Measurements from ENCODE around the gene GALE.
"Not testable (repeated sequence)": the region's sequence is repeated elsewhere in the genome, so short reads cannot be mapped to it uniquely, and the experiment has no call there.

The GALE gene

GRCh38 chr1:23791516-23792047, 9.0 kb downstream of the GALE start:
- DNase-seq = peak; percentile 28

DNA sequence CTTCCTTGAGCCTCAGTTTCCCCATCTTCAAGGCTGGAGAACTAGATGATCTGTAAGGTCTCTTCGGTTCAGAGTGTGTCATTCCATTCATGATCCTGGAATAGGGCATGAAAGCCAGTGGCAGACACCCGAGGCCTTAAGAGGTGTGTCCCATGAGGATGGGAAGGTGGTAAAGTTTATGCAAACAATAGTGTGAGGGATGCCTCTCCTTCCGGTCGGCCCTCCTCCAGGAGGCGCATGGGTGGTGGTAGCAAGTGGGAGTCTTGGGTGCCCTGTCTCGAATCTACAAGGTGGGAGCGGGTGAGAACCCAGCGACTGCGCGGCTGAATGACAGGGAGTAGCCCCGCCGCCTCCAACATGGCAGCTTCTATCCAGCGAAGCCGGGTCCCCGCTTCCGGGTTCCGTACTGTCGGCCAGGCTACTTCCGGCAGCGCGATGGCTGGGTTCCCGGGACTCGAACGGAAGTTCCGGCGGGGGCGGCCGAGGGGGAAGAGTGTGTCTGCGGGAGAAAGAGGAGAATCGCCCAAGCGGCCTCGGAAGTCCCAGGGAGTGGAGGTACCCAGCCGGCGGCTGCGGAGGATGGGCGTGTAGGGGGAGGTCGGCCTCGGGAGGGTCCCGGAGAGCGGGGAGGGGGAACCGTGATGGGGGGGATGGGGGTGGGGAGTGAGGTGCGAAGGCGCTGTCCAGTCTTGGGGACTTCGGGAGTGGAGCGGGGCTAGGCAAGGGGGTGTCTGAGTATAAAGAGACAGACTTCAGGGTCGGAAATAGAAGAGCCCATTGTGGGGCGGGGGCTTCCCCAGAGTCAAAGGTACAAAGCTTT, 9.6 kb downstream of the GALE start, which contains the start of gene LYPLA2:
LYPLA2 (plus strand) TSS at position 450 of the 820 bp plus-strand sequence. CDS start 1,538 bp downstream, outside the sequence.
- DNase-seq = peak; percentile 90

- no peak for DNase-seq
Measured at GRCh38 chr1:23788695-23789094, 11.9 kb downstream of the GALE start.

DNA sequence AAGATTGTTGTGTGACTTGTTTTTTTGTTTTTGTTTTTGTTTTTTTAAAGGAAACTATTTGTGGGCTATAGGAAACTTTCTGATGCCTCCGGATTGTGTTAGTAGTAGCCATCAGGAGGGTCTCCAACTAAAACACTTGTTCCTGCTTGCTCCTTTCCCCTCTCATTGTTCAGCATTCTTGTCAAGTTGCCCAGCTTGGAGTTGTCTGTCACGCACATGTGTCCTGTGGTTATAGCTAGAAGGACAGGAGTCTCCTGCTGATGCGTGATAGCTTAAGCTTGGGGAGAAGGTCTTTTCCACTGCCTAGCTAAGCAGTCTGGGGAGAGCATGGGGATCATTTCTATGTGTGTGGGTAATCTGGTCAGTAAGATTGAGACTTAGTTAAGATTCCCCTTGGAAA, 12.9 kb downstream of the GALE start:
- DNase-seq = no peak

GRCh38 chr1:23784846-23785245, 15.7 kb downstream of the GALE start:
- DNase-seq = no peak

DNA sequence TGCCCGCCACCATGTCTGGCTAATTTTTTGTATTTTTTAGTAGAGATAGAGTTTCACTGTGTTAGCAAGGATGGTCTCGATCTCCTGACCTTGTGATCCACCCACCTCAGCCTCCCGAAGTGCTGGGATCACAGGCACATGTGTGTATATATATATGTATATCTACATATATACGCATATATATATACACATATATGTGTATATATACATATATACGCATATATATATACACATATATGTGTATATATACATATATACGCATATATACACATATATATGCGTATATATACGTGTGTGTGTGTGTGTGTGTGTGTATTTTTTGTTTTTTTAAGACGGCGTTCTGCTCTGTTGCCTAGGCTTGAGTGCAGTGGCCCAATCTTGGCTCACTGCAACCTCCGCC, 17.4 kb downstream of the GALE start:
- not testable (repeated sequence) for DNase-seq

DNA sequence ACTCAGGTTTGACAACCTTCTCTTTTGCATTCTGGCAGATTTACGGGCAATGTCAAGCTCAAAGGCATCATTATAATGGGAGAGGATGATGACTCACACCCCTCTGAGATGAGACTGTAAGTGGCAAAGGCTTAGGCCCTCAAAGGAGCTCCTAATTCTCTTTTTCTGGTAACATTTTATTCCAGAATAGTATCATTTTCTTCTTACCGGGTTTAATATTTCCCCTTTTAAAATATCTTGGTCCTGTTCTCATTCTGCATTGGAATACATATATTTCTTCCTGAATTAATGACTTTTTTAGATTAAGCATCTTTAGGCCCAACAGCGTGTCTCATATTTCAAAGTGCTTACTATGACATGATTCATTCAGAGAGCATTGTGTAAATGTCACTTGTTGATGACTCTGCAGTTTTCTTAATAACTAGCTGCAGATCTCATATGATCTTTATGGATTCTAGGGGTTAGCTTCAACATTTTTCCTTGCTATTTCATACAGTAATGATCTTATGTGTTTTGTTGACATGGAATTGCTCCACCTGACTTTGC, 20.7 kb downstream of the GALE start:
- DNase-seq = no peak

- peak; percentile 79 for DNase-seq
Measured at GRCh38 chr1:23777979-23778814, 22.4 kb downstream of the GALE start, which contains the start of gene PITHD1. TSS of gene PITHD1 (plus strand) at chr1:23778418. CDS start at chr1:23778516, 98 bp downstream.

DNA sequence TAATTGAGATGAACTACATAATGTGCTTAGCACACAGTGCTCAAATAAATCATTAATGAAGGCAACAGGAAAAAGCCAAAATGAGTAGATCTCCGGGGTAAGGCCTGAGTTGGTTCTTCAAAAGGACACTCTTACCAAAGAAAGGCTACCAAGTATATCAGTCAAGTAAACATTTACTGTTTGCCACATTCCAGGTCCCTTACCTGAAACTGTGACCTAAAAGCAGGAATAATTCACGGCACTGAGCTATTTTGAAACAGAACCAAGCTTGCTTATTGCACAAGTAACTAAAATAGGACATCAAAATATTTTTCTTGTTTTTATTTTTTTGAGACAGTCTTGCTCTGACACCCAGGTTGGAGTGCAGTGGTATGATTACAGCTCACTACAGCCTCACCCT, 24.3 kb downstream of the GALE start:
- DNase-seq = no peak

DNA sequence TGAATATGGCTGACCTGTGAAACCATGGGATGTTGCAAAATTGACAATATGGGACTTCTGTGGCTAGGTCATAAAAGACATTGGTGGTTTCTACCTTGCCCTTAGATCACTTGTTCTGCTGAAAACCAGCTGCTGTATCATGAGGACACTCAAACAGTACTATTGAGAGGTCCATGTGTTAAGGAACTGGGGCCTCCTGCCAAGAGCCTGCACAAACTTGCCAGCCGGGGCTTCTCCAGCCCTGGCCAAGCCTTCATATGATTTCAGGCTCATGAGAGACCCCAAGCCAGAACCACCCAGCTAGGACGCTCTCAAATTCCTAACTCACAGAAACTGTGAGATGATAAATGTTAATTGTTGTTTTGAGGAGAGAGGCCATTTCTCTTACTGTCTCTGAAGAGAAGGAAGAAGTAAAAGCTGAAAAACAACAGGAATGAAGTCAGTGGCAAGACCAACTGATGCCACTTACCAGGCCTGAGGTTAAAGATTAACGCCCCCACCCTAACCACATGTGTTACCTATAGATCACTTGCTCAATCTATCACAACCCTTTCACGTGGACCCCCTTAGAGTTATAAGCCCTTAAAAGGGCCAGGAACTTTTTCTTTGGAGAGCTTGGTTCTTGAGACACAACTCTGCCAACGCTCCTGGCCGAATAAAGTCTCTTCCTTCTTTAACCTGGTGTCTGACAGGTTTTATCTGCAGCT, 26.2 kb downstream of the GALE start:
- DNase-seq = no peak

DNA sequence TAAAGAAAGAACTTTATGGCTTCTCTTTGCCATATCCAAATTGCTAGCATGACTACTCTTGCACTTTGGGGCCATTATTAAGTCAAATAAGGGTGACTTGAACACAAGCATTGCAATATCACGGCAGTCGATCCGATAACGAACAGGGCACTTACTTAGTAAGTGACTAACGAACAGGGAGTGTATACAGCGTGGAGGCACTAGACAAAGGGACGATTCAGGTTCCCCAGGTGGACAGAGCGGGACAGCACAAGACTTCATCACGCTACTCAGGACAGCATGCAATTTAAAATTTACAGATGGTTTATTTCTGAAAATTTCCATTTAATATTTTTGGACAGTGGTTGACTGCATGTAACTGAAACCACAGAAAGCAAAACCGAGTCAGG, 27.7 kb downstream of the GALE start:
- DNase-seq = no peak

DNA sequence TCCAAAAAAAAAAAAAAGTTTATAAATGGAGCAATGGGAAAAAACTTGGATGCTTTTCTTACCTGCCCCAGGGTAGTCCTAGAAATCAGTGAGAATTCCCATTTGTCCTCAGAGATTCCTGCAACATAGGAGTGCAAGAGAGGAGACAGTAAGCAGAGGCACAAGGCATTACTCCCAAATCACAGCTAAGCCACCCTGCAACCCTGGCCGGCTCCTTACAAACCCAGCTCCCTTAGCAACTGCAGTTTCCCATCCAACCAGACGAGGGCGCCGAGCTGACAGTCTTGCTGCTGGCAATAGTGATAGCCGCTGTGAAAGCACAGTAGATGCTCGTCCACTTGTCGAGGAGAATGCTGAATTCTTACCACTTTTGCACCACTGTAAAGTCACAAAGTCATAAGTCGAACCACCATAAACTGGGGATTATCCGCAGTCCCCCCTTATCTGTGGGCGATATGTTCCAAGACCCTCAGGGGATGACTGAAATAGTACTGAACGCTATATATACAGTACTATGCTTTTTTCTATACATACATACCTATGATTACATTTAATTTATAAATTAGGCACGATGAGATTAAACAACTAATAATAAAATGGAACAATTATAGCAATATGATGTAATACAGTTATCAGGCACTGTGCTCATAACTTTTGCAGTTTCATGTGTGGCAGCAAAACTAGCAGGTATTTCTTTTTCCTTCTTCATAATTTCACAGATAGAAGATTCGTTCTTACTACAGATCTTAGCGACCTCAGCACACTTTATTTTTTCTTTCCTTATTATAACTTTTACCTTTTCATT, 28.3 kb downstream of the GALE start:
- peak; percentile 88 for DNase-seq

- no peak for DNase-seq
Measured at GRCh38 chr1:23768733-23769132, 31.8 kb downstream of the GALE start.

- DNase-seq = no peak
Measured at GRCh38 chr1:23763041-23763577, 37.4 kb downstream of the GALE start.

GRCh38 chr1:23759277-23759676, 41.3 kb downstream of the GALE start:
- no peak for DNase-seq

DNA sequence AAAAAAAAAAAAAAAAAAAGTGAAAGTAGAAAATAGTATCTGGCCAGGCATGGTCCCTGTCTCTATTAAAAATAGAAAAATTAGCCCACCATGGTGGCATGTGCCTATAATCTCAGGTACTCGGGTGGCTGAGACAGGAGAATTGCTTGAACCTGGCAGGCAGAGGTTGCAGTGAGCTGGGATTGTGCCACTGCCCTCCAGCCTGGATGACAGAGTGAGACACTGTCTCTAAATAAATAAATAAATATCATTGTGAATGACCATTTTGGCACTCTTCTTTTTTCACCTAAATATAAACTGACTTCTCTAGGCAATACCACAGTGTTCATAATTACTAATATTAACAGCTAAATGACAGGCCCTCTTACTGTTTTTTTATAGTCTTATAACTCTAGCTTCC, 42.7 kb downstream of the GALE start:
- no peak for DNase-seq

DNA sequence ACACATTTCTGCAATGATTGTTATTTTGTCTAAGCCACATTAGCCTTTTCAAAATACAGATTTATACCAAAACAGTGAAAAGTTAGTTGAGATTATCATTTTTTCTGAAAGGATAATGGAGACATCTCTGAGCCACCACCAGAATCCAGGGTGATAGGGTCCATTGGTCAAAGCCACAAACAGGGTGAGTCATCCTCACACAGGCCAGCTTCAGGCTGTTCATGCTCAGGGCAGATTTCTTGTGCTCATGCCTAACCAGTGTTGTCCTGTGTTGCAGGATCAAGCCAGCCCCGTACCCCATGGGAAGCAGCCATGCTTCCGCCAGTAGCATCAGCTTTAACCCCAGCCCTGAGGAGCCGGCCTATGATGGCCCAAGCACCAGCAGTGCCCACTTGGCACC, 43.9 kb downstream of the GALE start:
- DNase-seq = no peak

DNA sequence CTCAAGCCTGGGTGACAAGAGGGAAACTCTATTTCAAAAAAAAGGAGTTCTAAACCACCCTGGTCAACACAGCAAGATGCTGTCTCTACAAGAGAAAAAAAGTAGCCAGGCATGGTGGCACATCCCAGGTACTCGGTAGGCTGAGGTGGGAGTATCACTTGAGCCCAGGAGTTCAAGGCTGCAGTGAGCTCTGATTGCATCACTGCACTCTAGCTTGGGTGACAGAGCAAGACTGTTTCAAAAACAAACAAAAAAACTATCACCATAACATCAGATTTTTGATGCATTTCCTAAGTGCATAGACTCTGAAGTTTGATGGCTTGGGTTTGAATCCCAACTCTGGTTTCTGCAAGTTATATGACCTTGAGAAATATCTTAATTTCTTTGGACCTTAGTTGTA, 47.6 kb downstream of the GALE start:
- DNase-seq = no peak

DNA sequence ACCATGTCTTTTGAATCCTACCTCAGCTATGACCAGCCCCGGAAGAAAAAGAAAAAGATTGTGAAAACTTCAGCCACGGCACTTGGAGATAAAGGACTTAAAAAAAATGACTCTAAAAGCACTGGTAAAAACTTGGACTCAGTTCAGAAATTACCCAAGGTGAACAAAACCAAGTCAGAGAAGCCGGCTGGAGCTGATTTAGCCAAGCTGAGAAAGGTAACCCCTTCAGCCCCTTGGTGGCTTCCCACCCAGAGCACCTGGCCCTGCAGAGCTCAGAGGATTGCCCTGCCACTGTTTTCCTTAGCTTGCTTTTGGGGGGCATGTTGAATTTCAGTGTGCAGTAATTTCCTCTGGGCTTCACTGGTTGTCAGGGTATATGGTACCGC, 48.7 kb downstream of the GALE start:
- no peak for DNase-seq

DNA sequence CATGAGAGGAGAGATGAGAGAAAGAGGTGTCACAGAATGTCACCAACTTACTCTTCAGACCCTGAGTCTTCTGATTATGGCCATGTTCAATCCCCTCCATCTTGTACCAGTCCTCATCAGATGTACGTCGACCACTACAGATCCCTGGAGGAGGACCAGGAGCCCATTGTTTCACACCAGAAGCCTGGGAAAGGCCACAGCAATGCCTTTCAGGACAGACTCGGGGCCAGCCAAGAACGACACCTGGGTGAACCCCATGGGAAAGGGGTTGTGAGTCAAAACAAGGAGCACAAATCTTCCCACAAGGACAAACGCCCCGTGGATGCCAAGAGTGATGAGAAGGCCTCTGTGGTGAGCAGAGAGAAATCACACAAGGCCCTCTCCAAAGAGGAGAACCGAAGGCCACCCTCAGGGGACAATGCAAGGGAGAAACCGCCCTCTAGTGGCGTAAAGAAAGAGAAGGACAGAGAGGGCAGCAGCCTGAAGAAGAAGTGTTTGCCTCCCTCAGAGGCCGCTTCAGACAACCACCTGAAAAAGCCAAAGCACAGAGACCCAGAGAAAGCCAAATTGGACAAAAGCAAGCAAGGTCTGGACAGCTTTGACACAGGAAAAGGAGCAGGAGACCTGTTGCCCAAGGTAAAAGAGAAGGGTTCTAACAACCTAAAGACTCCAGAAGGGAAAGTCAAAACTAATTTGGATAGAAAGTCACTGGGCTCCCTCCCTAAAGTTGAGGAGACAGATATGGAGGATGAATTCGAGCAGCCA, 49.3 kb downstream of the GALE start:
- DNase-seq = peak; percentile 49

- no peak for DNase-seq
Measured at GRCh38 chr1:23748016-23748415, 52.5 kb downstream of the GALE start.

Measured in stimulated activated CD4-positive, alpha-beta T cell treated with anti-CD3 and anti-CD28 coated beads, Interleukin-4, amount 100 ng/mL, for 24 hours (primary cell).